ENCODE measurements around the gene SLC6A13. TPM values are rescaled to one million over a fixed set of nuclear protein-coding genes. Genes with fewer than 3 reads are reported as not detected.

The SLC6A13 gene
- total and polyA plus RNA-seq, 2 of the 8 experiments (the other 6 are each of a cell fraction or from before 2014, with no cell fraction given): 0.03 TPM; not detected in 1

GRCh38 chr12:220946-221550 lies 41.6 kb downstream of the SLC6A13 start (continued):
- no peak for TF ChIP-seq CHD7 (IDR thresholded peaks at IDR 0.05; ENCODE audit: insufficient replicate concordance, low read length)
- TF ChIP-seq POU5F1 (IDR thresholded peaks at IDR 0.05; ENCODE audit: low read depth, low read length): no peak
- no peak for TF ChIP-seq RXRA (IDR thresholded peaks at IDR 0.05; ENCODE audit: insufficient read depth, low read depth, low read length)
- TF ChIP-seq SP2 (IDR thresholded peaks at IDR 0.05; ENCODE audit: low read length): no peak
